T1000 (cell line): ENCODE results near the gene HS3ST2.
"Not testable (repeated sequence)": the region's sequence is repeated elsewhere in the genome, so short reads cannot be mapped to it uniquely, and the experiment has no call there.

ENCODE experiments used
- DNase-seq: peaks from one replicate; lab custom pipeline; 2025; ENCODE audit warnings: mixed read lengths; lab: John Stamatoyannopoulos, UW

The HS3ST2 gene

DNA sequence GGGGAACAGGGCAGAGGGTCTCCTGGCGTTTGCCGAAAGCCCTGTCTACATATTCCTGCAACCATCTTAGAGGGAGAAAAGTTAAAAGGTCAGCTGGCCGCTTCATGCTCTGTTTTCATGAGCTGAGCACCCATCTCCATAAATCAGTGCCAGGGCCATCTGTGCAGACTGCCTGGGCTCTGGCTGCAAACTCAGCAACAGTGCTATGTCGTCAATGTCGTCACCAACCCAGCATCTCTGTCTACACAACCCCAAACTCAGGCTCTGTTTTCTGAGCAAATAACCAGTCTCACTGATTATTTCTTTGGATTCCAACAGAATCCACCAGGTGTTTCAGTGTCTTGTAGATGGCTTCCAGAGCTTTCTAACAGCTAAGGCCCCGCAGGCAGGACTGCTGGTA, 65.0 kb downstream of the HS3ST2 start:
- no peak for DNase-seq

DNA sequence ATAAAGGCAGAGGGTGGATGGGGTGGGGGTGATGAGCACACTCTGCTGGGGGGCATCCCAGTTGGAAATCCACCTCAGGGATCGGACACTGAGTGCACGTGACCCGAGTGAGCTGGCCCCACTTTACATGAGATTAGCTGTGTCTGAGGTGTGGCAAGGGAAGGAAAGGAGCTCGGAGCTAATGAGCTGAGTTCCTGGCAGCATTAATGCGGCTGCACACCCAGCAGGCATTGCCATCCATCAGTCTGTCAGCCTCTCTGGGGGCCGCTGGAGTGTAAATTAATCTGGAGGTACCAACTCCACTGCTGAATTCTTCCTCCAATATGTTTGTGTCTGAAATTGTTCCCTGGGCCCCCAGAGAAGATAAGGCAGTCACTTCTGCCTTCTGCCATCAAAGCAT, 65.5 kb downstream of the HS3ST2 start:
- no peak for DNase-seq

DNA sequence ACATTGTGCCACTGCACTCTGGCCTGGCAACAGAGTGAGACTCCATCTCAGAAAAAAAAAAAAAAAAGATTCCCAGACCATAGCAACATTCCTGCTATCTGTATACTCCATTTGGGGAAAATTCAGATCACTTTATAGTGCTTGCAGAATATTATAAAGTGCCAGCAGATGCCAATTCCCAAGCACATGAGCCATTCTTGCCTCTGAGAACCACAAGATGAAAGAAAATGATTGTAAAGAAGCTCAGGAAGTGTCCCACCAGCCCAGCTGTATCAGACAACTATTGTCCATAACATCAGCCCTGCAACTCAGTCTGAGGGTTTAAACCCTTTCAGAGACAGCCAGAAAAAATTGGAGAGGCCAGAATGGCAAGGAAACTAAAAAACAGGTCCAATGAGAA, 69.0 kb downstream of the HS3ST2 start:
- DNase-seq, result no peak

DNA sequence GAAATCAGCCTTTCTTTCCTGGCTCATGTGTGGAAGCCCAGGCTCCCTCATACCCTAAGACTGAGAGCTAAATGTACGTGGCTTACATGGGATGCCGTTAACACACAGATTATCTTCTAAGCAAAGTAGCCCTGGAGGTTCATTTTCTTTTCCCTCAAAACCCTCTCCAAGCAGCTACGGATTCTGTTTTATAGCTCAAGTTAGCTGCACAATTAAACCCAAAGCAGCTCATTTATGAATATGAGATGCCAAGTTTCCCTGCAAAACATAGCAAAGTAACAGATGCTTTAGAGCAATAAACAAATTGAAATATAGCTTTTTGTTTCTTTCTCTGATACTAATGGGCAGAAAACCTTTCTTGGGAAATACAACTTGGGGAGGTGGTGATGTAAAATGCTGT, 72.0 kb downstream of the HS3ST2 start:
- DNase-seq, result no peak

DNA sequence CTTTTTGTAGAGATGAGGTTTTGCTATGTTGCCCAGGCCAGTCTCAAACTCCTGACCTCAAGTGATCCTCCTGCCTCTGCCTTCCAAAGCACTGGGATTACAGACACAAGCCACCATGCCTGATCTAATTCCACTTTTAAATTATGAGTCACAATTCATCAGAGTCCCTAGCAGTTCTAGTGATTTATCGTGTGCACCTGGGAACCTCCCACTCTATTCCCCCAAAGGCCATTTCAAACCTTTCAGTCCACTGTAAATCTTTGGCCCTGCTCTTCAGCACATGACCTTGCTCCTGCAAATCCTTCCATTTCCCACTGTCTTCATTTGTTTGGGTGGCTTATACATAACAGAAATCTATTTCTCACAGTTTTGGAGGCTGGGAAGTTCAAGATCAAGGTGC, 73.0 kb downstream of the HS3ST2 start:
- no peak for DNase-seq

DNA sequence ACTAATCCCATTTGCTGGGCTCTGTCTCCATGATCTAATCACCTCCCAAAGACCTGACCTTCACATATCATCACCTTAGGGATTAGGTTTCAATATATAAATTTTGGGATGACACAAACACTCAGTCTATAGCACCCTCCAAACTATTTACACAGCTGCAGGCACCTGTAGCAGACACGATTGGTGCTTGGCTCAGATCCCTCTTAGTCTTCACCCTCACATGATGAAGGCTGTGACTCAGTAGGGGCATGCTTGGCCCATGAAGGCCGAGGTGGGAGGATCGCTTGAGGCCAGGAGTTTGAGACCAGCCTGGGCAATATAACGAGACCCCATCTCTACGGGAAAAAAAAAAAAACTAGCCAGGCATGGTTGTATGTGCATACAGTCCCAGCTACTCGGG, 73.5 kb downstream of the HS3ST2 start:
- DNase-seq, result no peak

DNA sequence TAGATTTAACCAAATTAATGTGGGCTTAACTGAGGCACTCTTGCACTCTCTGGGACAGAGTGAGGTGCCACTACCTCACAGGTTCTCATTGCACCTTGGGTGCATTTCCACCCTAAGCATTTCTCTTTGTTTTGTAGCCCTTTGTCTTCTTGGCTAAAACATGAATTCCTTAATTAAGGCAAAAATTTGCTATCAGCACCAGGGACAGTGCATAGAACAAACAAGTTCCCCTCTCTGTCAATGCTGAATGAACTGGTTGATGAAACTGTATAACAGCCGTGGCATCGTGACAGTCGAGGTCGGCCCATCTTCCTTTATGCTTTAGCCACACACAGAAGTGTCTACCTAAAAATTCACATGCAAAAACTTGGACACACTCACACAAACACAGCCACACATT, 74.8 kb downstream of the HS3ST2 start:
- no peak for DNase-seq

DNA sequence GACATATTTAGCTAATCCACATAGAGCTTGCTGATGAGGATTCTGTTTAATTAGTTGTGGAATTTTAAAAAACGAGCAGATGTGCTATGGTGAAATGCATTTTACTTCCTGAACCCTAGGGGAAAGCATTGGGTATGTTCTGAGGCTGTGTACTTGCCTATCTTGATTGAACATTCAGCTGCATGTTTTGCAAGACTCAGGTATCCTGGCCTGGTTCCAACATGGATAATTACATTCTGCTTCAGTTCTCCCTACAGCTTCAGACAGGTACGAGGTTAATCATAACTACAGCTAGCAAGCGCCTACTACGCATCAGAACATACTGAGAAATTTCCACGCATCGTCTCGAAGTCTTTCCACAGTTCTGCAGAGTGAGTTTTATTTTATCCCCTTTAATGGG, 77.0 kb downstream of the HS3ST2 start:
- no peak for DNase-seq

DNA sequence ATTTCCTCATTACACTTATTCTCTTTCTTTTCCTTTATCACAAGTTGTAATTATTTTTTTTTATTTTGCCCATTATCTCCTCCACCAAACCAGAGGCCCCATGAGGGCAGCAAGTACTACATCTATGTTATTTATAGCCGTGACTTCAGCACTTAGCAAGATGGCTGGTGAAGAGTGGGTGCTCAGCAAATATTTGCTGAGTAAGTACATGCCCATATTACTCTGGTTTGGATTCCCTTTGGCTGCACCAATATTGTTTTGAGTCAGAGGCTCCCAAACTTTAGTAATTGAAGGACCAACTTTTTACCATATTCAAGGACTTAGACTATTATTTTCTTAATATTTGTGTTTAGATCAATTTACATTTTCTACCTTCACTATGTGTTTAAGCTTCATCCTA, 83.2 kb downstream of the HS3ST2 start:
- no peak for DNase-seq

DNA sequence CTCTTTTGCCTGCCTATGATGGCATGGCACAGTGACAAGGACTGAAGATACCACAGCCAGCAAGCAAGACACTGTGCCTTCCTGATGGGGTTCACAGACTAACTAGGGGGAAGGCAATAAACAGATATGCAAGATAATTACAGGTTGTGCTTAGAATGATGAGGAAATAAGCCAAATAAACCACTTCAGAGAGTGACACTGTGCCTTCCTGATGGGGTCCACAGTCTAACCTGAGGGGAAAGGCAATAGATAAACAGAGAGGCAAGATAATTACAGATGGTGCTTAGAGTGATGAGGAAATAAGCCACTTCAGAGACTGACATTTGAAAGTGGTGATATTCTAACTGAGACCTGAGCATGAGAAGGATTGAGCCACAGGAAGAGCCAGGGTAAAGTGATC, 84.2 kb downstream of the HS3ST2 start:
- no peak for DNase-seq

DNA sequence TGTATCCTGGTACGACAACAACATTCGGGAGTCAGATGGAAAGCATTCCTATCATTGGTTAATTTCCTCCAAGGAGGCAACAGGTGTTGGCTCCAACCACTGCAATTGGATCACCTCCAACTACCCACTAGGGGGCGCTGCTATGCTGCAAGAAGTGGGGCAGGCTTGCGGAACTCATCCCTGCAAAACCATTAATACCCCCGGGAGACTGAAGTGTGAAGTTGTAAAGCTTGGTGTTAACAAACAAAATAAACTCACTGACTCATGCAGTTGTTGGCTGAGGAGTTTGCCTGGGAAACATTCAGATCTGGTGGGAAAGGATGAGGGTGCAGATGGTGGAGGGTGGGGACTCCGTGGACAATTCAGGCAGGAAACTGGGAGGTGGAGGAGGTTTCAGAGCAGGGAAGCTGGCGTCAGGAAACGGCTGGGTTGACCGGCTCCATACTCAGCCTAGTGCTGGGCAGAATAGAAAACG, 84.9 kb downstream of the HS3ST2 start:
- DNase-seq, result no peak

DNA sequence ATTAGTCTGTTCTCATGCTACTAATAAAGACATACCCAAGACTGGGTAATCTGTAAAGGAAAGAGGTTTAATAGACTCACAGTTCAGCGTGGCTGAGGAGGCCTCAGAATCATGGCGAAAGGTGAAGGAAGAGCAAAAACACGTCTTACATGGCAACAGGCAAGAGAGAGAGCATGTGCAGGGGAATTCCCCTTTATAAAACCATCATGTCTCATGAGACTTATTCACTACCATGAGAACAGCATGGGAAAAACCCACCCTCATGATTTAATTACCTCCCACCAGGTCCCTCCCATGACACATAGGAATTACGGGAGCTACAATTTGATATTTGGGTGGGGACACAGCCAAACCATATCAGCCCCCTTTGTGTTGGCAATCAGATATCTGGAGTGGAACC, 85.6 kb downstream of the HS3ST2 start:
- not testable (repeated sequence) for DNase-seq

DNA sequence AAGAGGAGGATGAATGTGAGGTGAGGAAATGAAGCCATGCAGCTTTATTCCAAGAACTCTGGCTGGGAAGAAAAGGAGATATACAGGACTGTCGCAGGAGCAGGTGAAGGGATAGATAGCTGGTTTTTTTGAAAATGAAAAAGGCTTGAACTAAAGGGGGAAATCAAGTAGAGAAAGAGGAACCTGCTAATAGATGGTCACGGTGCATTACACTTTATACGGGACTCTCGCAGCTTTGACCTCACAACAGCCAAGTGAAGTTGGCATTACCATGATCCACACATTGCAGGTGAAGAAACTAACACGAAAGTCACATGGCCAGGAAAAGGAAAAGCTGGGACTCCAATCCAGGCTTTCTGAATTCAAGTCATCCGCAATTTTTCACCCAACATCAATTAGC, 86.9 kb downstream of the HS3ST2 start:
- DNase-seq, result no peak

DNA sequence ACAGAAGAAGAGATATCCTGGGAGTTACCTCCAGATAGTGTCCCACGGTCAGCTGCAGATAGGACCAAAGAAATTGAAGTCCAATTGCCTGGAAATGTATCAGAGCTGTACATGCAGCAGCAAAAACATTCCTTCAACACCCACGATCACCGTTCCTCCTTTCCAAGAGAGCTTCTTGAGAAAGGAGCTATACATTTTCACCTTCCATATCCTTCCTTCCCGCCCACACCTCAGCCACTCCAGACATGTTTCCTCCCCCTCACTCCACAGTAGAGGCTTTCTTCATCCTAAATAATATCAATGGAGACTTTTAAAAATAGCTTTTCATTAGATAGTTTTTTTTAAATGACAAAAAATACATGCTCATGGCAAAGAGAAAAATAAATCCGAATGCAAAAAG, 87.6 kb downstream of the HS3ST2 start:
- no peak for DNase-seq

DNA sequence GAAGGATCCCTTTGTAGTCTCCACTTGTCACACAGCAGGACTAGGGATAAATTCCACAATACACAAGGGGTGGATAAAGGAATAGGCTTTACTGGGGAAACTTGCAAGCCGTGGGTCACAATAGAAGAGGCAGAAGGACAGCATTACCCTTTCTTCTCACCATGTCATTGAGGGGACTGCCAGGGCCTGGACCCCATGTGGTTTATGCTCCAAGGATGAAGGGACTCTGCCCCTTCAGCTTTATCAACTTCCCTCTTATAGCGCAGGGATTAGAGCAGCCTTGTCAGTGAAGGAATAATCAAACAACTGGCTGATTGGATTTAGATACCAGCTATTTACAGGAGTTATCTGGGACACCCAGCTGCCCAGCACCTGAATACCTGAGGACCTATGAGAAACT, 89.8 kb downstream of the HS3ST2 start:
- DNase-seq, result no peak

DNA sequence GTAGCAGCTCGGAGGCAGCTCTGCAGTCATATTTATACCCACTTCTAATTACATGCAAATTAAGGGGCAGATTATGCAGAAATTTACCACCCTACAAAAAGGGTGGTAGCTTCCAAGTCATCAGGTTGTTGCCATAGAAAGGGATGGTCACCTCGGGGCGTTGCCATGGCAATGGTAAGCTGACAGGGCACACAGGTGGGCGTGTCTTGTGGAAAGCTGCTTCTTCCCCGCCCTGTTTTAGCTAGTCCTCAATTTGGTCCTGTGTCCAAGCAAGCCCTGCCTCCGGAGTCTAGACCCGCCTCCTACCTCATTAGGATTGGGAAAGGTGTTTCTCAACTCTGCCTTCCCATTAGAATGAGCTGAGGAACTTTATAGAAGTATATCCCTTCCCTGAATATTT, 98.7 kb downstream of the HS3ST2 start:
- DNase-seq, result no peak

DNA sequence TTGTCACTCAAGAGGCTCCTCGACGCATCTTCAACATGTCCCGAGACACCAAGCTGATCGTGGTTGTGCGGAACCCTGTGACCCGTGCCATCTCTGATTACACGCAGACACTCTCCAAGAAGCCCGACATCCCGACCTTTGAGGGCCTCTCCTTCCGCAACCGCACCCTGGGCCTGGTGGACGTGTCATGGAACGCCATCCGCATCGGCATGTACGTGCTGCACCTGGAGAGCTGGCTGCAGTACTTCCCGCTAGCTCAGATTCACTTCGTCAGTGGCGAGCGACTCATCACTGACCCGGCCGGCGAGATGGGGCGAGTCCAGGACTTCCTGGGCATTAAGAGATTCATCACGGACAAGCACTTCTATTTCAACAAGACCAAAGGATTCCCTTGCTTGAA, 101.0 kb downstream of the HS3ST2 start:
- DNase-seq, result no peak

DNA sequence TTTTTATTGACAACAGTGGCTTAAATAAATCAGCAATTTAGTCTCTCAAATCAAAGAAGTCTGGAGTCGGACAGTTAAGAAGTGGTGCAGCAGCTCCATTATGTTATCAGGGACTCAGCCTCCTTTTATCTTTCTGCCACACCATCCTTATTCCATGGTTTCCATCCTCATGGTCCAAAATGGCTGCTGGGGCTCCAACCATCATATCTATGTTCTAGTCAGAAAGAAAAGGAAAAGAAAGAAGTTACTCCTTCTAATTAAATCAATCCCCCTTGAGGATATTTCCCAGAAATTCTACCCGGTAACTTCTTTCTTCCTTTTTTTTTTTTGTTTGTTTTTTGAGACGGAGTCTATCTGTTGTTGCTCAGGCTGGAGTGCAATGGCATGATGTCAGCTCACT, 109.5 kb downstream of the HS3ST2 start:
- no peak for DNase-seq

DNA sequence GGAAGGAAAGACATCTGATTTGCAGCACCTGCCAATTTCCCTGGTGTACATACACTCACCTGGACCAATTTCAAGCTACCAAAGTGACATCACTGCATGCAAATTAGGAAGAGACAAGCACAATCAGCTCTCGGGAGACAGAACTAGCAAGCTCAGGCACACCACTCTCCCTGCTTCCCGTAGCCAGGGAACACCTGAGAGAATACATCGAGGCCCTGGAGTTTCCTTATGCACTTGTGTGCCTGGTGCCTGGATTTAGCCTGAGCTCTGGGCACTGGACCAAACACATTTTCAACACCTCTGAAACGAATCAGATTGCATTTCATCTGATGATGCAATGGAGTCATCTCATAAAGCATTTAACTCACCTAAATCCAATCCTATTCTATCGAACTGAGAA, 110.5 kb downstream of the HS3ST2 start:
- no peak for DNase-seq

DNA sequence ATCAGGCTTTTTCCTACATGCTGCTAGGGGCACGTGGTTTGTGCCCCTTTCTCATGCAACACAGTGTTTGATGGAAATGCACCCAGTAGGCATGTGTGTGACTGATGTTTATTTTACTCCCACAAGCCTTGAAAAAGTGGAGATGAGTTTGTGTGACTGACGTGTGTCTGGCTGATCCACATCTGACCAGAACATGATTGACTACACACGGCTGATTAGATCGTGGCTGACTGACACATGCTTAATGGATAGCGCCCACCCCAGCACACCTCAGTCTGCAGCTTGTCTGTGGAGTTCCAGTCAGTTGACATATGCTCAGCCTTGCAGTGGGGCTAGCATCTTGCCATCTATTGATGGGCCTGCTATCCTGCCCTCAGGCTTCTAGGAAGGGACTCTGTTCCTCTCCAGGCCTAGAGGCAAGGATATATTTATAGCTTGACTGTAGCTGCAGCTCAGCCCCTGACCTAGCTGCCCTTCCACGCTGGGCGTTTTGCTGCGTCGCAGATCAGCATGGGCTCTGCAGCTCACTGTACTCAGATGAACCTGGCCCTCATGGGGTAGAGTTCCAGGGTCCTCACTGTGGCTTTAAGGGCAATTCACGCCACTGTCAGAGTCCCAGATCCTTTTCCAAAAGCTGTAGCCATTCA, 112.3 kb downstream of the HS3ST2 start:
- no peak for DNase-seq

DNA sequence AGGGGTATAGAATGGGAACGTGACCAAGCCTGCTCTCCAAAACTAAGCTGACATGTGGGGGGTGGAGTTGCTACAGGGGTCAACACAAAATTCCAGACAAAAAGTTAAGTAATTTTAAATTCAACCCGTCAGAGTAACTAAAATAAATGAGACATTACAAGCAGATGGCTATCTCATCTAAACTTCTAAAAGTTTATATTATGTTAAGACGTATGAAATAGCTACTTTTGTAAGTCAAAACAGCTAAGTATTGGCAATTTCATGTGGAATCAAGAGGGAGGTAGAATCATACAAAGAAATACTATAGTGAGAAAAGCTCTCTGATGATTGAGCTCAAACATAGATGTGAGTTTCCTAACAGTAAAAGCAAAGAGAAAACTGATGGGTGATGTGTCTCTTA, 113.3 kb downstream of the HS3ST2 start:
- DNase-seq, result no peak

DNA sequence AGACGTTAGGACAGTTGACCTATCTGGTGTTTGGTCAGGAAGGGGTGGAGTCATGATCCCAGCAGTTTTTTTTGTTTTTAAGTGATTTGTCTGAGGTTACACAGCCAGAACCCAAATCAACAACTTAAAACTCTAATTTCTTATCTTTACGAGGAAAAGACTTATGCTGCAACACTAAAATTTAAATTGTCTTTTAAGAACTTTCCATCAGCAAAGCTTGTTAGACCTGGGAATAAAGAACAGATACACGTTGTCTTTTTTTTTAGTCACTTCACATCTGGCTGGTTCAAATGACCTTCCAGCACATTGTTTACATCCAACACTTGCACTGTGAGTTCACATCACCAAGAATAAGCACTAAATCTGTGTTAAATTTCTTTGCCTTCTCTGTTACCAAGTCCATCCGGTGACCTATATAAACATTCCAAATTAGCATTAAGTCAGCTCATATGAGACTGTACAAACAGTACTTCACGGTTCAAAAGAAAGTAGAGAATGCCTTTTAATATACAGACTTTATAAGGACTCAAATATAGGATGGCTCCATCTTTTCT, 115.0 kb downstream of the HS3ST2 start:
- DNase-seq, result no peak

DNA sequence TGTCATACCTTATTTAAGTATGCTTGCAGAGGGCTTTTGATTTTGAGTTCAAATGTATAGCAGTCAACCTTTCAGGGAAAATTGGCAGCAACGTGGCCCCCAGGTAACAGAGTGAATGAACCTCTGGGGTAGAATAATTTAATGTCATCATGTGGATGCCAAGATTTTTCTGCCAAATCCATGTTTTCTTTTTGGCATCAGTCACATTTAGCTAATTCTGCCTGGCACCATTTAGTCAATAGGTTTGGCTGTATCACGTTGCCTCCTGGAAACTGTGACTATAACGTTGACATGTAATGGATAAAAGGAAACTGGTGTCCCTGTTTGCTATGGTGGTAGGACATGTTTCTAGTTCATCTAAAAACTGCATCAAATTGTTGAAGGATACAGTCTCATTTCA, 115.5 kb downstream of the HS3ST2 start:
- no peak for DNase-seq

DNA sequence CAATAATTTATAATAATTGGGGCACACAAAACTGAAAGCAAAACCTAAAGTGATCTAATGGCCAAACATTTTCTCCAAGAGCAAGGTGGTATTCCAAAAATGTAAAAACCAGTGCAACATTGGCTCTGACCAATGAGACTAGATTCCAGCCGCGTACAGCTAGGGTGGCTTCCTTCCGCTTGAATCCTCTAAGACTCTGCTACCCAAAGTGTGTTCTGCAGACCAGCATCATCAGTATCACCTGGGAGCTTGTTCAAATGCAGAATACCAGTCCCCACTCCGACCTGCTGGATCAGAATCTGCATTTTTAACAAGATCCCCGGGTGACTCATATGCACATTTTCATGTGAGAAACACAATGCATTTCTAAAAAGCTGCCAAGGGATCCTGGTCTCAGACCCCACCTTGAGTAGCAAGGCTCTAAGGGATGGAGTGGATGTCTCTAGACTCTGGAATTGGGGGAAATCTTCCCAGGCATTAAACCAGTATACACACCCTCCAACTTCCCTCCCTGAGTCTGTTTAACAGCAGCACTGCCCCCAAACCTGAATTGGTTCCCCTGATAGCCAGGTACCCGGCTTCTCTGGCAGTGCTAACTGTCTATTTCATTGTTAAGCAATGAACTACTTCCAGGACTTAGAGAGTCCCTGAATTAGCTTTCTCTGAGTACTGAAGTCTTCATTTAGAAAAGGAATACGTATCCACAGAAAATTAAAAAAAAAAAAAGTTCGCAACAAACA, 118.2 kb downstream of the HS3ST2 start:
- no peak for DNase-seq
